GM13976 (cell line): ENCODE results near the gene SH3BGRL.

Experiments
- DNase-seq: peaks from one replicate; pipeline ENCODE4 v3.0.0; 2012; ENCODE audit warnings: low spot score
- CTCF ChIP-seq: IDR thresholded peaks from 2 replicates; pipeline ENCODE4 v1.5.1; 2012; ENCODE audit warnings: borderline replicate concordance, mild to moderate bottlenecking; ENCODE audit not compliant: insufficient read depth; ENCODE audit errors: extremely low read depth, missing control alignments, control extremely low read depth
- in situ Hi-C: fragments of 300-500 bp; cut with MboI; formaldehyde crosslinking; loops from one replicate; pipeline ENCODE4 v1.12.0; 2022; ENCODE audit warnings: low sequenced_read_pairs, mixed read lengths, inconsistent platforms; ENCODE audit not compliant: unreplicated experiment

SH3BGRL gene

GRCh38 chrX:81278616-81279015 lies 76.7 kb downstream of the SH3BGRL start:
- no peak for DNase-seq
- TF ChIP-seq CTCF = no peak
- in situ Hi-C loops = no loop called here

DNA sequence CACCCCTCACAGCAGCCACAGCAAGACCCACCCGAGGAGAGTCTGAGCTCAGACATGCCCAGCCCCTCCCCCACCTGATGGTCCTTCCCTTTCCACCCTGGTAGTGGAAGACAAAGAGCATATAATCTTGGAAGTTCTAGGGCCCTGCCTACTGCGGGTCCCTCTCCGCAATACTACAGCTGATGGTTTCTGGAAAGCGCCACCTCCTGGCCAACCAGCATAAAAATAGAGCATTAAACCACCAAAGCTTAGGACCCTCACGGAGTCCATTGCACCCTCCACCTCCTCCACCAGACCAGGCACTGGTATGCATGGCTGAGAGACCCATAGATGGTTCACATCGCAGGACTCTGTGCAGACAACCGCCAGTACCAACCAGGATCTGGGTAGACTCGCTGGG lies 78.2 kb downstream of the SH3BGRL start:
- in situ Hi-C loops = no loop called here
- no peak for DNase-seq
- TF ChIP-seq CTCF = peak; percentile 13

DNA sequence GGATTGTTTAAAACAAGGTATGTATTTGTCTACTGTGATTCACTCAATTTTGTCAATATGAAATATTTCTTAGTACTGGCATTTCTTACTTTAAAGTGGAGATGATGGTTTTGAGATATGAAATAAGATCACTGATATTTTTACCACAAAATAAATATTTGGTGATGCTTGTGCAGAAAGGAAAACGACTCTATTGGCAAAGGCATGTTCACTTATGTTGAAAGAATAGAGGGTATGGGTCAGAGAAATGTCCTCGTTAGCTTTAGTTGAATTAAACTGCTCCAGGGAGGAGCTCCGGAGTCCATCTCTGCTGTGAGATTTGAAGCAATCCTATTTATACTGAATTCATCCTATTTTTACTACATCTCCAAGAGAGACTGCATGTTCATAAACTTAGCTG lies 84.2 kb downstream of the SH3BGRL start:
- DNase-seq = no peak
- in situ Hi-C loops = no loop called here
- no peak for TF ChIP-seq CTCF

DNA sequence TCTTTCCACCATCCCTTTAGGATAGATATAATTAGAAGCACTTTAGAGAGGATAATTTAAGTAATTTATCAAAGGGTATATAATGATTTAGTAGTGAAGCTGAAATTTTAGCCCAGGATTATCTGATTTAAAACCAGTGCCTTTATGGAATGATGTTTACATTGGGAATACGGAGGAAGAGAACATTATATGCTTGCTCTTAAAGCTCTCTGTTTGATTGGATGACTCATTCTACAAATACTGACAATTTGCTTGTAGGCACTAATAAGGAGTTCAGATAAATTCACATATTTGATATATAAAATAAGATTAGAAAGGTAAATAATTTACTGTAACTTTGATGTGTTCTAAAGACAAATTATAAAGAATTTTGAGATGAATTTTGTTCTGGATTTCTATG lies 84.7 kb downstream of the SH3BGRL start:
- in situ Hi-C loops = no loop called here
- TF ChIP-seq CTCF = no peak
- no peak for DNase-seq

DNA sequence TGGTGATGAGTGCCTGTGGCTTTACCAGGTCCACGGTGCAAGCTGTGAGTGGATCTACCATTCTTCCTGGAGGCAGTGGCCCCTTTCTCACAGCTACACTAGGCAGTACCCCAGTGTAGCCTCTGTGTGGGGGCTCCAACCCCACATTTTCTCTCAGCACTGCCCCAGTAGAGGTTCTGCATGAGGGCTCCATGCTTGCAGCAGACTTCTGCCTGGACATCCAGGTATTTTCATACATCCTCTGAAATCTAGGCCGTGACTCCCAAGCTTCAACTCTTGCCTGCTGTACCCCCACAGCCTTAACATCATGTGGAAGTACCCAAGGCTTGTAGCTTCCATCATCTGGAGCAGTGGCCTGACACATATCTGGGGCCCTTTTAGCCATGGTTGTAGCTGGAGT lies 90.1 kb downstream of the SH3BGRL start:
- in situ Hi-C loops = no loop called here
- no peak for DNase-seq
- no peak for TF ChIP-seq CTCF

- no peak for TF ChIP-seq CTCF
- in situ Hi-C loops = no loop called here
- DNase-seq = no peak
Observed at GRCh38 chrX:81294101-81294500, 92.2 kb downstream of the SH3BGRL start.

- no peak for DNase-seq
- TF ChIP-seq CTCF = no peak
- in situ Hi-C loops = no loop called here
Observed at GRCh38 chrX:81301877-81302276, 100.0 kb downstream of the SH3BGRL start.
